CD4-positive, alpha-beta T cell treated with Interleukin-4 for 1 hour (primary cell): ENCODE results near the gene EHMT2.
"Not testable (repeated sequence)": the region's sequence is repeated elsewhere in the genome, so short reads cannot be mapped to it uniquely, and the experiment has no call there.

Experiments used
- DNase-seq, 2 donors: peaks; one replicate each; pipeline ENCODE4 v3.0.0-alpha.2; 2020 to 2022

Gene EHMT2

DNA sequence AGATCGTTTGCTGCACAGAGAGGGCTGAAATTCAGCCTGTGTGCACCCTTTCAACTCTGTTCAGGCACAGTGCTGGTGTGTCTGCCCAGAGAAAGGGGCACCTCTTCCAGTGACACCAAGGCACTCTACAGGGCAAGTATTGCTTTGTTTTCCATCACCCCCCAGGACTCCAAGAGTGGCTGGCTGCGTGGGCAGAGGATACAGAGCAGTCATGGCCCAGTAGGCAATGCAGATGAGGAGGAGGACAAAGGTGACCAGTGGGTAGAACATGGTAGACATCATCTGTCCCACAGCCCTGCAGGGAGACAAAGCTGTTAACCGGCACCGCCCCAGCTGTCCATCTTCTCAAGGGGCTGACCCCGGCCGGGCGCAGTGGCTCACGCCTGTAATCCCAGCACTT, 28.2 kb downstream of the EHMT2 start:
- DNase-seq, result no peak

DNA sequence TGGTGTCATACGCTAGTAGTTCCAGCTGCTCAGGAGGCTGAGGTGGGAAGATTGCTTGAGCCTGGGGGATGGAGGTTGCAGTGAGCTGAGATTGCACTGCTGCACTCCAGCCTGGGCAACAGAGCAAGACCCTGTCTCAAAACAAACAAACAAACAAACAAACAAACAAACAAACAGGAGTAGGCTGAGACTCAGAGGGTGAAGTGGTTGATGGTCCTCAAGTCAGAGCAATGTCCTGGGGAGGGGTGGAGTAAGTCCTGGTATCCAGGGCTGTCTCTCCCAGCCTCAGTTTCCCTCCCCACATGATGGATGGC, 28.9 kb downstream of the EHMT2 start:
- DNase-seq, result not testable (repeated sequence)

DNA sequence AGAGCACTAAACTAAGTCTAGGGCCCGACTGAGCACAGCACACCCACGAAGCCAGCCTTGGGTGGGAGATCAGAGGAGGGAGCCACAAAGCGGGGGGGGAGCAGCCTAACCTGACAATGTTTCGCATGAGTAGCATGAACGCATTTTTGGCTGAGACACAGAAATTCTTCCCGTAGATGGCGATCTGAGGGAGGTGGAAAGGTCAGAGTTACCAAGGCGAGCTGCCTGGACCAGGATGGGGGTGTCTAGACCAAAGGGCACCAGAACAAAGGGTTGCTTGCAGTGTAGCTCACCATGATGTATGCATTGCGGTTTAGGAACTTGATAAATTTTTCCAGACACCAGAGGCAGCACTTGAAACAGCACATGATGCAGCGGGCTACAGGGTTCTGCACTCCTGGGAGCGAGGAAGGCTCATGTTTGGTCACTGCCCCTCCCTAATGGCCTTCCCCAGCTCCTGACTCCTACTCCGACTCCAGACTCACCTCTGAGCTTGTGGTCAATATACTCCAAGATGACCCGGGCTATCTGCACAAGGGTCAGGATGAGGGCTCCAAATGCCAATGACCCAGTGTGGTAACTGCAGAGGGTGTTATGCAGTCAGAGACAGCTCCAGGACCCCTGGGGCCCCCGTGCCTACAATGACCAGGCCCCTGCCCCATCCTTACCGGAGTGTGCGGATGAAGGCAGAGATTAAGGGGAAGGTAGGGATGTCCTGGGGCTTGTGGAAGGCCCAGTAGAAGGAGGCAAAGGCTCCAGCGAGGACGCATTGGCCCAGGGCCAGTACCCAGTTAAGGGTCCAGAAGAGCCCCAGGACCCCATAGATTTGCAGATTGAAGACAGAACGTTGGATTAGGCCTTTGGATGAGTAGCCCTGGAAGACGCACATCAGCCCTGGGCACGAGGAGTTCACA, 32.0 kb downstream of the EHMT2 start:
- DNase-seq, result no peak

DNA sequence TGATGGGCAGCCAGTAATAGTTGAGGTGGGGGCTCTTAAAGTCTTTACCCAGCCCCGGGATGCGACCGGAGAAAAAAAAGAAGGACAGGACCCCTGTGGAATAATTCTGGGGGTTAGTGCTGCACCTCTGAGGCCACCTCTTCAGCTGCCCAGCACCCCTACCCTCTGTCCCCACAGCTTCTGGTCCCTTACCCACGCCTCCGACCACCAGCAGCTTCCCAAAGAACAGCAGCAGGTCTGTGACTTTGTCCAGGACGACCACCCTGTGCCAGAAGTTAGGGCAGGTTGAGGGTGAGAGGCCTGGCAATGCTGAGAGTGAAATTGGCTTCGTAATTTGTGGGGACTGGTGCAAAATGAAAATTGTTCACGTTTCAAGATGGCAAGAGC, 32.7 kb downstream of the EHMT2 start:
- no peak for DNase-seq

DNA sequence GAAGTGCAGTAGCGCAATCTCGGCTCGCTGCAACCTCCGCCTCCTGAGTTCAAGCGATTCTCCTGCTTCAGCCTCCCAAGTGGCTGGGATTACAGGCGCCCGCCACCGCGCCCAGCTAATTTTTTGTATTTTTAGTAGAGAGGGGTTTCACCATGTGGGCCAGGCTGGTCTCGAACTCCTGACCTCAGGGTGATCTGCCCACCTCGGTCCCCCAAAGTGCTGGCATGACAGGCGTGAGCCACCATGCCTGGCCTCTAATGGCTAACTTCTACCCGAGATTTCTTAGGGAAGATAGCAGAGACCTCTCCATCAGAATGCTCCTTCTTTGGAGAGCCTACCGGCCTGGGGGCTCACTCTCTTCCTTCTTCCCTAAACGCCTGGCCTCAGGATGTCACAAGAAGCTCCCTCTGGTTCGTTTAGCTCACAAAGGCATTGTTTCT, 33.4 kb downstream of the EHMT2 start:
- DNase-seq, result not testable (repeated sequence)

DNA sequence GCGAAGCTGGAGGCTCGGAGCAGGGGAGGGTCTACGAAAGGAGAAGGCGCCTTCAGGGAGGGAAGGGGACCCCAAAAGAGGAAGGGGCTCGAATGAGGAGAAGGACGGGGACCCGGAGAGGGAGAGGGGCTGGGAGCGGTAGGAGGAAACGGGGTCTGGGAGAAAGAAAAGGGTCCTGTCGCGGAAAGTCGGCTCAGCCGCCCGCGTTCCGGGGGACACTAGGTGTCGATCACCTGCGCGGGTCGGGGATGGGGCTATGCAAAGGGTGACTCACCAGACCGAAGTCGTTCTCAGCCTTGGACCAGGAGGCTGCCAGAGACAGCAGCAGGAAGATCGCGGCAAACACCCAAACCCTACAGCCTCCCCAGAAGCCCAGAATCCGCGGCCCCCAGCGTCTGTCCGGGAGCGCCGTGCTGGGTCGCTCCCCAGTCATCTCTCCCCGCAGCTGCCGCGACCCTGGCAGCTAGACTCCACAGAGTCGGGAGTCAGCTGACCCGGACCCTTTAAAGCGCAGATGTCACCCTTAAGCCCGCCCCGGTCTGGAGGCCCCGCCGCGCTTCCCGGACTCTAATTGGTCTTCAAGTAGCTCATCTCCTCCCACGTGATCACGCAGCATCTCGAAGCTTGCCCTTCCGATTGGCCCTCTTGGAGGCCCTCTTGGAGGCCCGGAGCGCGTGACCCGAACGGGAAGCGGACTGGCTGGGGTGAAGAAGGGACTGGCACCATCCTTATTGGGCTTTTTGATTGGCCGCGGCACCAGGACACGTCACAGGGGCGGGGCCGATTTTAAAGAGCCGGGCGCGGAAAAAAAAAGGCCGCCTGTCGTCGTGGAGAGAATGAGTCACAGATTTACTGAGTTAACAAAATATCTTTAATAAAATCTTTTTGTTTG, 34.9 kb downstream of the EHMT2 start, which contains the start of gene NEU1:
TSS of gene NEU1 (minus strand) at position 478 of the 892 bp plus-strand sequence. CDS start at position 433, 45 bp downstream.
- peak; percentile 100 for DNase-seq

DNA sequence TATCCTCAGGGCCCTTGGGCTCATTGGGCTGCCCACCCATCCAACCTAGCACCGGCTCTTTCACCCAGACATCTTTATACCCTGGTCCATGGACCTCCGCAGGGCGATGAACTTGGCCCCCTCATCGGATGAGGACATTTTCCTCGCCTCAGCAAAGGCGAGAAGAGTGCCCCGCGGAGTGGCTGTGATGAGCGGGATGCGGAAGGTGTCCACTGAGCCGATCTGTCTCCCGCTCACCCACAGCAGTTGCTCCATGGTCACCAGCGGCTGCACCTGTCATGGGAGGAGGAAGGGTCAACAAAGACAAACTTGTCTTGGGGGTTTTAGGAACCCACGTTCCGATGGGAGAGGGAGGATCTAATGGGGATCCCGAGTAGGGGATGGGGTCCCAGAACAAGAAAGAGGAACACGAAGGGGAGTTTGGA, 35.6 kb downstream of the EHMT2 start:
- DNase-seq, result no peak

DNA sequence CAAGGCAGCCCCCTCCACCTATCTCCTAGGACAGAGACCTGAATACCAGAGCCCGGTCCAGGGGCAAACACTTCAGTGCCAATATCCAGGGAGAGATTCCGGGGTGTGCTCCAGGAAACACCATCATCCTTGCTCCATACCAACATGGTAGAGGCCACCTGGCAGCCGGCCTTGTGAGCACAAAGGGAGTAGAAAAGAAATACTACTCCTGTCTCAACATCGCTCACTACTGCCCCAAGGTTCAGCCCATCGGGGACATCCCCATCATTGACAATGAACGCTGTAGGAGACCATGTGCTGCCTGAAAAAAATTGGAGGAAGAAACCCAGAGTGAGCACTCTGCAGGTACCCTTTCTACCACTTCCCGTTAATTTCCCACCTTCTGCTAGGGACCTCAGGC, 36.3 kb downstream of the EHMT2 start:
- DNase-seq, result no peak

DNA sequence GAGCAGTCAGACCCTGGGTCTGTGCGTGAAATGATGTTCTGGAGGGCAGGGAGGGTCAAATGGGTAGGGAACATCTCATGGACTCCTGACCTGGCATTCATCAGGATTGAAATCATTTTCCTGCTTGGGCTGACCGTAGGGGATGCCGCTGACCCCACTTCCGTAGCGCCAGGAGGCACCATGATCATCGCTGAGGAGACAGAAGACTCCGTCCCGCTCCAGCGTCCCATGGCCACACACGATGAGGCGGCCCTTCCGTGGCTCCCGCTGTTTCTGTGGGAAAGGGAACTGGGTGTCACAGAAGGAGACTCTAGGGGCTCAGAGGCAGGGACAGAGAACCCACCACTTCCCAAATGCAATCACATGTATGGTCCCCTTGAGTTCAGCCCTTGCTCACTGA, 37.1 kb downstream of the EHMT2 start:
- no peak for DNase-seq

DNA sequence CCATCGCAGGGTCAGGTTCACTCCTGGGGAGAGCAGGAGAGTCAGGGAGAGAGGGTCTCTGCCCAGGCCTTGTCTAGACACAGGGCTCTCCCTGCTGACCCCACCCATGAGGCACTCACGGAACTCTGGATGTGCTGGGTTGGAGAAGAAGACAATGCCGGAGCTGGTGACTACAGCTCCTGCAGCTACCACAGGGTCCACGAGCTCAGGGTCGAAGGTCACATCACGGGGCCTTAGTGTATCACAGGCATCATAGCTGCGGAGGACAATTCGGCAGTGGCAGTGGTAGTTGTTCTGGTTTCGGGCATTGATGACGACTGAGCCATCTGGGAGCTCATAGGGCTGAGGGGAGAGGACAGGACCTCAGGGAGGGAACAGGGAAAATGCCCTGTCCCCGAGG, 37.6 kb downstream of the EHMT2 start:
- DNase-seq, result no peak

DNA sequence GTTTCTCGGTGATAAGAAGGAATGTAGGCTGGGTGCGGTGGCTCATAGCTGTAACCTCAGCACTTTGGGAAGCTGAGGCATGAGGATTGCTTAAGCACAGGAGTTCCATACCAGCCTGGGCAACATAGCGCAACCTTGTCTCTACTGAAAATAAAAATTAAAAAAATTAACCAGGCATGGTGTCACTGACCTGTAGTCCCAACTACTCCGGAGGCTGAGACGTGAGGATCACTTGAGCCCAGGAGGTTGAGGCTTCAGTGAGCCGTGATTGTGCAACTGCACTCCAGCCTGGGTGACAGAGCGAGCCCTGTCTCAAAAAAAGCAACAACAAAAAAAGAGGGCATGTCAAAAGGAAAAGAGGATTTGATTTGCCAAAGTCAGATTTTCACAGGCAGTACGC, 38.8 kb downstream of the EHMT2 start:
- DNase-seq, result no peak

DNA sequence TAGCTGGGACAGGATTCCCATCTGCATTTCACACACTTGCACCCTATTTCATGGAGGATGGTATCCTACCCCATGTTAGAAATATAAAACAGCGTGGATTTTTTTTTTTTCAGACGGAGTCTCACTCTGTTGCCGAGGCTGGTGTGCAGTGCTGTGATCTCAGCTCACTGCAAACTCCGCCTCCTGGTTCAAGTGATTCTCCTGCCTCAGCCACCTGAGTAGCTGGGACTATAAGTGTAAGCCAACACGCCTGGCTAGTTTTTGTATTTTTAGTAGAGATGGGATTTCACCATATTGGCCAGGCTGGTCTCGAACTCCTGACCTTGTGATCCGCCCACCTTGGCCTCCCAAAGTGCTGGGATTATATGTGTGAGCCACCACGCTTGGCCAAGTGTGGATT, 39.7 kb downstream of the EHMT2 start:
- DNase-seq, result not testable (repeated sequence)

DNA sequence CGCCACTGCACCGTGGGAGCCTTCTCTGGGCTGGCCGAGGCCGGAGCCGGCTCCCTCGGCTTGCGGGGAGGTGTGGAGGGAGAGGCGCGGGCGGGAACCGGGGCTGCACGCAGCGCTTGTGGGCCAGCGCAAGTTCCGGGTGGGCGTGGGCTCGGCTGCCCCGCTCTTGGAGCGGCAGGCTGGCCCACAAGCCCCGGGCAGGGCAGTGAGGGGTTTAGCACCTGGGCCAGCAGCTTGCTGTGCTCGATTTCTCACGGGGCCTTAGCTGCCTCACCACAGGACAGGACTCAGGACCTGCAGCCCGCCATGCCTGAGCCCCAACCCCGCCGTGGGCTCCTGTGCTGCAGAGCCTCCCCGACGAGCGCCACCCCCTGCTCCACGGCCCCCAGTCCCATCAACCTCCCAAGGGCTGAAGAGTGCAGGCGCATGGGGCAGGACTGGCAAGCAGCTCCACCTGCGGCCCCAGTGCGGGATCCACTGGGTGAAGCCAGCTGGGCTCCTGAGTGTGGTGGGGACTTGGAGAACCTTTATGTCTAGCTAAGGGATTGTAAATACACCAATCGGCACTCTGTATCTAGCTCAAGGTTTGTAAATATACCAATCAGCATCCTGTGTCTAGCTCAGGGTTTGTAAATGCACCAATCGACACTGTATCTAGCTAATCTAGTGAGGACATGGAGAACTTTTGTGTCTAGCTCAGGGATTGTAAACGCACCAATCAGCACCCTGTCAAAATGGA, 45.3 kb downstream of the EHMT2 start:
- DNase-seq, result not testable (repeated sequence)

DNA sequence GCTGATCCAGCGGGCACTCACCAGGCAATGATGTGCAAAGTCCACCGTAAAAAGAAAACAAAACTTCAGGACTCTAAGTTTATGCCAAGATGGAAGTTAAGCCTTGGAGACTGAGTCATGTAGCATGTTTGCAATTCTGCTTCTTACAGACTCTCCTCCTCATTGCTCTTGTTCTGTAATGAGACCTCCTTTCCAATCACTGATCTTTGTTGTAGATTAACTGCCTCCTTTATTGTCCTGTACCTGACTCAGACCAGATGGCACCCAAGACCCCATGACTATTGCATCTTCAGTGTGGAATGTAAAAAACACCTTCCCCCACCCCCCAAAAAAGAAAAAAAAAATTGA, 46.0 kb downstream of the EHMT2 start:
- DNase-seq, result no peak

DNA sequence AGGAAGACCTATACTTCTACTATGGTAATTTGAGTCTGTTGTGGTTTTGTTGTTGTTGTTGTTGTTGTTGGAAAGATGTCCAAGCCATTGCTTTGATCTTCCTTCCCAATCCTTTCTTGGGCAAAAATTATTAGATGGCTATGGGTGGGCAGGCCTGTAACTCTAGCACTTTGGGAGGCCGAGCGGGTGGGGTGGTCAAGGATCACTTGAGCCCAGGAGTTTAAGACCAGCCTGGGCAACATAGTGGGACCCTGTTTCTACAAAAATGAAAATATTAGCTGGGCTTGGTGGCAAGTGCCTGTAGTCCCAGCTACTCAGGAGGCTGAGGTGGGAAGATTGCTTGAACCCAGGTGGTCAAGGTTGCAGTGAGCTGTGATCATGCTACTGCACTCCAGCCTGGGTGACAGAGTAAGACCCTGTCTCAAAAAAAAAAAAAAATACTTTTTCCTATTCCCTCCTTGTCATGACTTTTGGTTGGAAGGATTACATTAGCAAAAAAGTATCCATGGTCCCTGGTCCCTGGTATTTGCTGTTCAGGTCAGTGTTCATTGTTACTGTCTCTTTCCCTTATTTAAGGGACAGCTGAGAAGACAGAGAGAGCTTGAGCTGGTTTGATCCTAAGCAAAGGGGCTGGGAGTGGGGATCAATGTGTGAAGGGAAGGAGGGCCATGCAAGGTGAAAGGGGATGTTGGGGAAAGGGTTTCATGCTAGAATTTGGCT, 46.6 kb downstream of the EHMT2 start:
- no peak for DNase-seq

DNA sequence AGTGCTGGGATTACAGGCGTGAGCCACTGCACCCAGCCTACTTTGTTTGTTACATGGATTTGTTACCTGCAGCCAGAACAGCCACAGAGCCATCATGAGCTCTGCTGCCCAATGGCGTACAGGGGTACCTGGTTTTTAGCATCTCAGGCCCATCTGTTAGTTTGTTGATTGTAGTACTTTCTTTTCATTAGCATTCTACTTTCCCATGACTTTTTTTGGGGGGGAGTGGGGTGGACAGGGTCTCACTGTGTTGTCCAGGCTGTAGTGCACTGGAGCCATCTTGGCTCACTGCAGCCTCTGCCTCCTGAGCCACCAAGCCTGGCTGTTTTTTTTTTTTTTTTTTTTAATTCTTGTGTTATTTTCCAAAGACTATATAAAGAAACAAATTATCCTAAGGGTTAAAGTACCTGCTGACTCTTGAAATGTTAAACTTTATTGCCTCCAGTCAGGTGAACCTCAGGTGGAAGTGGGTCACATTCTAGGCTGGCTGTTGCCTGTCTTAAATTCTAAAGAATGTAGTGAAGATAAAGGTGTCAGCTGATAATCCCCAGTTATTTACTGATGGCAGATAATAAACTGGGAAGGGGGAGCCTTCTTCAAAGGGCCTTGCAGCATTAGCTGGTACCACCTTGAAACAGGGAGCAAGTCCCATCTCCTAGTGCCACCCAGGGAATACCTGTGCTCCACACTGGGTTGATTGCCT, 50.1 kb downstream of the EHMT2 start:
- DNase-seq, result no peak

DNA sequence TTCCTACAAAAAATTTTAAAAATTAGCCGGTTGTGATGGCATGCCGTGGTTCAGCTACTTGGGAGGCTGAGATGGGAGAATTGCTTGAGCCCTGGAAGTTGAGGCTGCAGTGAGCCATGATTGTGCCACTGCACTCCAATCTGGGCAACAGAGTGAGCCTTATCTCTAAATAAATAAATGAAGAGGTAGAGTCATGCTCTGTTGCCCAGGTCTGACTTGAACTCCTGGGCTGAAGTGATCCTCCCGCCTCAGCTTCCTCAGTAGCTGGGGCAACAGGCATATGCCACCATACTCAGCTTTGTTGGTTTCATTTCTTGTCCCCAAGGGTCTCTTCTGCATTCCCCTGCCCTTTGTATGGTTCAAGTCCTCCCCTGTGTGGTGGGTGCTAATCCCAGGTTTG, 53.0 kb downstream of the EHMT2 start:
- no peak for DNase-seq

DNA sequence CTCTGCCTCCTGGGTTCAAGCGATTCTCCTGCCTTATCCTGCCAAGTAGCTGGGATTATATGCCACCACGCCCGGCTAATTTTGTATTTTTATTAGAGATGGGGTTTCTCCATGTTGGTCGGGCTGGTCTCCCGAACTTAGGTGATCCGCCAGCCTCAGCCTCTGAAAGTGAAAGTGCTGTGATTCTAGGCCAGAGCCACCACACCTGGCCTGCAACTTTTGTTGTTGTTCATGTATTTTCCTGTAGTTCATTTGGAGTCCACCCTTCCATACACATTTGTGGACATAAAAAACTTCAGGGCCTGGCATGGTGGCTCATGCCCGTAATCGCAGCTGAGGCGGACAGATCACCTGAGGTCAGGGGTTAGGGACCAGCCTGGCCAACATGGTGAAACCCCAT, 55.4 kb downstream of the EHMT2 start:
- DNase-seq, result no peak

DNA sequence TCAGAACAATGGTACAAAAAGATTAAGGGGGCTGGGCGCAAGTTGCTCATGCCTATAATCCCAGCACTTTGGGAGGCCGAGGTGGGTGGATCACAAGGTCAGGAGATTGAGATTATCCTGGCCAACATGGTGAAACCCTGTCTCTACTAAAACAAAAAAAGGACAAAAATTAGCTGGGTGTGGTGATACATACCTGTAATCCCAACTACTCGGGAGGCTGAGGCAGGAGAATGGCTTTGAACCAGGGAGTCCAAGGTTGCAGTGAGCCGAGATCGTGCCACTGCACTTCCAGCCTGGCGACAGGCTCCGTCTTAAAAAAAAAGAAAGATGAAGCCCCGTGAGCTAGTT, 57.7 kb downstream of the EHMT2 start:
- DNase-seq, result not testable (repeated sequence)

DNA sequence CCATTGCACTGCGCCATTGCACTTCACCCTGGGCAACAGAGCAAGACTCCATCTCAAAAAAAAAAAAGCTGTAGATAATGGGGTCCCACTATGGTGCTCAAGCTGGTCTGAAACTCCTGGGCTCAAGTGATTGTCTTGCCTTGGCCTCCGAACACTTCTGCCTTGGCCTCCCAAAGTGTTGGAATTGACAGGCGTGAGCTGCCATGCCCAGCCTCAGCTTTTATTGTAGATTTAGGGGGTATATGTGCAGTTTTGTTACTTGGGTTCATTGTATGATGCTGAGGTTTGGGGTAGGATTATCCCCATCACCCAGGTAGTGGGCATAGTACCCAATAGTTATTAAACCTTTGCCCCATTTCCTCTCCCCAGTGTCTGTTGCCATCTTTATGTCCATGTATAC, 58.5 kb downstream of the EHMT2 start:
- no peak for DNase-seq

DNA sequence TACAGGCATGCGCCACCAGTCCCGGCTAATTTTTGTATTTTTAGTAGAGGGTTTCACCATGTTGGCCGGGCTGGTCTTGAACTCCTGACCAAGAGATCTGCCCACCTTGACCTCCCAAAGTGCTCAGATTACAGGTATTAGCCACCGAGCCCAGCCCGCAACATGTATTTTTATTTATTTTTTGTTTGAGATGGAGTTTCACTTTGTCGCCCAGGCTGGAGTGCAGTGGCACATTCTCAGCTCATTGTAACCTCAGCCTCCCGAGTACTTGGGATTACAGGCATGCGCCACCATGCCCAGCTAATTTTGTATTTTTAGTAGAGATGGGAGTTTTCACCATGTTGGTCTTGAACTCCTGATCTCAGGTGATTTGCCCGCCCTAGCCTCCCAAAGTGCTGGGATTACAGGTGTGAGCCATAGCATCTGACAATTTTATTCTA, 59.4 kb downstream of the EHMT2 start:
- DNase-seq, result not testable (repeated sequence)
